ENCODE results near the gene FOXO1.

Gene FOXO1

GRCh38 chr13:40592035-40592434 lies 74.4 kb downstream of the FOXO1 start:
- no peak for TF ChIP-seq CTCF (conservative IDR thresholded peaks at IDR 0.05; ENCODE audit: low read length)
- no peak for TF ChIP-seq EZH2phosphoT487 (IDR thresholded peaks at IDR 0.05; ENCODE audit: borderline replicate concordance)
- Histone ChIP-seq H3K4me2 (ENCODE audit: low read depth, low read length, poor library complexity, severe bottlenecking) (no peak overlapping the region), H3K9me3 (ENCODE audit: insufficient read depth, low read depth, low read length) (no peaks in the 10 kb centered on the region), H3K36me3 (ENCODE audit: insufficient read depth, low read length) (no peaks in the 10 kb centered on the region), H3K27me3 (ENCODE audit: insufficient read depth, low read length, poor library complexity, severe bottlenecking) (no peaks in the 10 kb centered on the region), H3K4me3 (ENCODE audit: low read length, poor library complexity, severe bottlenecking) (no peak overlapping the region), H3K79me2 (ENCODE audit: insufficient read depth, low read length) (peaks cover 15% of the 10 kb centered on the region; the same call in 1 of the 2 replicates), H2AFZ (ENCODE audit: low read length) (no peak overlapping the region), H3K9ac (ENCODE audit: low read depth, low read length, poor library complexity, severe bottlenecking) (no peak overlapping the region), H3K4me1 (ENCODE audit: insufficient read depth, low read length, poor library complexity, severe bottlenecking) (peaks cover 40% of the 10 kb centered on the region), H4K20me1 (ENCODE audit: insufficient read depth, low read length, poor library complexity, severe bottlenecking) (no peaks in the 10 kb centered on the region), H3K9me2 (replicated peaks; ENCODE audit: low read depth, low read length) (no peaks in the 10 kb centered on the region), H3F3A (ENCODE audit: low read depth) (peaks cover 5% of the 10 kb centered on the region; the same call in 1 of the 2 replicates)

GRCh38 chr13:40591091-40591490 lies 75.3 kb downstream of the FOXO1 start:
- Histone ChIP-seq H3K4me1 (ENCODE audit: insufficient read depth, low read length, poor library complexity, severe bottlenecking) (peaks cover 43% of the 10 kb centered on the region), H3K4me2 (ENCODE audit: low read depth, low read length, poor library complexity, severe bottlenecking) (no peak overlapping the region)

GRCh38 chr13:40590112-40590862 lies 76.2 kb downstream of the FOXO1 start:
- Histone ChIP-seq H3K9me2 (replicated peaks; ENCODE audit: low read depth, low read length) (no peaks in the 10 kb centered on the region), H2AFZ (ENCODE audit: low read length) (no peak overlapping the region), H3K27me3 (ENCODE audit: insufficient read depth, low read length, poor library complexity, severe bottlenecking) (no peaks in the 10 kb centered on the region), H4K20me1 (ENCODE audit: insufficient read depth, low read length, poor library complexity, severe bottlenecking) (no peaks in the 10 kb centered on the region), H3K9ac (ENCODE audit: low read depth, low read length, poor library complexity, severe bottlenecking) (peak overlapping the region; percentile 46), H3K36me3 (ENCODE audit: insufficient read depth, low read length) (no peaks in the 10 kb centered on the region), H3K9me3 (ENCODE audit: insufficient read depth, low read depth, low read length) (no peaks in the 10 kb centered on the region), H3K79me2 (ENCODE audit: insufficient read depth, low read length) (peaks cover 15% of the 10 kb centered on the region; the same call in 1 of the 2 replicates), H3K4me1 (ENCODE audit: insufficient read depth, low read length, poor library complexity, severe bottlenecking) (peaks cover 40% of the 10 kb centered on the region), H3K4me2 (ENCODE audit: low read depth, low read length, poor library complexity, severe bottlenecking) (peak overlapping the region; percentile 57), H3K4me3 (ENCODE audit: low read length, poor library complexity, severe bottlenecking) (peak overlapping the region; percentile 31), H3F3A (ENCODE audit: low read depth) (peaks cover 5% of the 10 kb centered on the region; the same call in 1 of the 2 replicates)
- TF ChIP-seq EZH2phosphoT487 (IDR thresholded peaks at IDR 0.05; ENCODE audit: borderline replicate concordance) (no peak), CTCF (conservative IDR thresholded peaks at IDR 0.05; ENCODE audit: low read length) (no peak)

More at GRCh38 chr13:40591091-40591490, 75.3 kb downstream of the FOXO1 start:
- Histone ChIP-seq H3K4me3 (ENCODE audit: low read length, poor library complexity, severe bottlenecking) (no peak overlapping the region), H4K20me1 (ENCODE audit: insufficient read depth, low read length, poor library complexity, severe bottlenecking) (no peaks in the 10 kb centered on the region), H3K9me3 (ENCODE audit: insufficient read depth, low read depth, low read length) (no peaks in the 10 kb centered on the region), H3K27me3 (ENCODE audit: insufficient read depth, low read length, poor library complexity, severe bottlenecking) (no peaks in the 10 kb centered on the region), H3K36me3 (ENCODE audit: insufficient read depth, low read length) (no peaks in the 10 kb centered on the region), H3K9ac (ENCODE audit: low read depth, low read length, poor library complexity, severe bottlenecking) (no peak overlapping the region), H3K79me2 (ENCODE audit: insufficient read depth, low read length) (peaks cover 15% of the 10 kb centered on the region; the same call in 1 of the 2 replicates), H2AFZ (ENCODE audit: low read length) (no peak overlapping the region), H3F3A (ENCODE audit: low read depth) (peaks cover 5% of the 10 kb centered on the region; the same call in 1 of the 2 replicates), H3K9me2 (replicated peaks; ENCODE audit: low read depth, low read length) (no peaks in the 10 kb centered on the region)
- TF ChIP-seq EZH2phosphoT487 (IDR thresholded peaks at IDR 0.05; ENCODE audit: borderline replicate concordance) (no peak), CTCF (conservative IDR thresholded peaks at IDR 0.05; ENCODE audit: low read length) (no peak)
